Testis (tissue), 3 donors: ENCODE data around the gene MCRS1. TPM values are rescaled to one million over a fixed set of nuclear protein-coding genes. Genes with fewer than 3 reads are reported as not detected.

Experiments
- DNase-seq: peaks from one replicate; pipeline ENCODE4 v3.0.0-alpha.2; 2019
- H3K27ac ChIP-seq, 2 donors: fragments of 200-600 bp; sonication (generic); one replicate each; pipeline ENCODE4 v1.5.1; 2019
- H3K27me3 ChIP-seq: fragments of 200-600 bp; sonication (generic); one replicate; pipeline ENCODE4 v1.5.1; 2019
- H3K36me3 ChIP-seq: fragments of 200-600 bp; sonication (generic); one replicate; pipeline ENCODE4 v1.5.1; 2017; ENCODE audit warnings: low read depth; ENCODE audit errors: missing control alignments
- H3K4me1 ChIP-seq: fragments of 200-600 bp; sonication (generic); one replicate; pipeline ENCODE4 v1.5.1; 2019
- H3K4me3 ChIP-seq, 2 donors: fragments of 200-600 bp; sonication (generic); one replicate each; pipeline ENCODE4 v1.5.1; 2017 to 2019
- H3K9me3 ChIP-seq: fragments of 200-600 bp; sonication (generic); one replicate; pipeline ENCODE4 v1.5.1; 2017
- POLR2A ChIP-seq: fragments of 450-650 bp; IDR thresholded peaks from one replicate; pipeline ENCODE4 v1.6.1; 2017; ENCODE audit warnings: antibody characterized with exemption, mild to moderate bottlenecking, moderate library complexity
- WGBS, 2 donors: methylation state at CpG; one replicate each; pipeline ENCODE4 v1.1.5; 2018; 5-methylcytosine and 5-hydroxymethylcytosine counted together
- intact Hi-C: fragments of 100-400 bp; cut with DNase I; formaldehyde crosslinking; loops from one replicate; pipeline ENCODE4 v1.15.1; 2023; ENCODE audit warnings: low total_unique reads
- polyA plus RNA-seq: library from polyadenylated mRNA; stranded (reverse); fragments of 350-450 nt; fragmentation: Illumina TruSeq; extraction: RNeasy Lipid Tissue Mini Kit (QIAGEN cat#74804); gene quantifications from one replicate; pipeline ENCODE4 v1.2.3, GENCODE V29; 2014; ENCODE audit warnings: low read depth, low replicate concordance; ENCODE audit not compliant: insufficient read depth
- total RNA-seq, 2 donors: library from RNA; depleted of rRNA; stranded (reverse); fragments of >200 nt; gene quantifications; one replicate each; pipeline ENCODE4 v1.2.3, GENCODE V29; 2016
- TF ChIP-seq, protein P1 (sequence below), 3 experiments: fragments of 450-650 bp in 2 of 3; fragments of 200-600 bp in 1 of 3; sonication (generic) in 1 of 3; IDR thresholded peaks; one replicate each; pipeline ENCODE4 v1.5.1; 2016 to 2019; ENCODE audit warnings: antibody characterized with exemption in 3 of 3, mild to moderate bottlenecking in 2 of 3, moderate library complexity in 1 of 3

MCRS1 gene
- total and polyA plus RNA-seq, 3 donors from 2014 or later: 95.8 to 105 (median 104) TPM

DNA sequence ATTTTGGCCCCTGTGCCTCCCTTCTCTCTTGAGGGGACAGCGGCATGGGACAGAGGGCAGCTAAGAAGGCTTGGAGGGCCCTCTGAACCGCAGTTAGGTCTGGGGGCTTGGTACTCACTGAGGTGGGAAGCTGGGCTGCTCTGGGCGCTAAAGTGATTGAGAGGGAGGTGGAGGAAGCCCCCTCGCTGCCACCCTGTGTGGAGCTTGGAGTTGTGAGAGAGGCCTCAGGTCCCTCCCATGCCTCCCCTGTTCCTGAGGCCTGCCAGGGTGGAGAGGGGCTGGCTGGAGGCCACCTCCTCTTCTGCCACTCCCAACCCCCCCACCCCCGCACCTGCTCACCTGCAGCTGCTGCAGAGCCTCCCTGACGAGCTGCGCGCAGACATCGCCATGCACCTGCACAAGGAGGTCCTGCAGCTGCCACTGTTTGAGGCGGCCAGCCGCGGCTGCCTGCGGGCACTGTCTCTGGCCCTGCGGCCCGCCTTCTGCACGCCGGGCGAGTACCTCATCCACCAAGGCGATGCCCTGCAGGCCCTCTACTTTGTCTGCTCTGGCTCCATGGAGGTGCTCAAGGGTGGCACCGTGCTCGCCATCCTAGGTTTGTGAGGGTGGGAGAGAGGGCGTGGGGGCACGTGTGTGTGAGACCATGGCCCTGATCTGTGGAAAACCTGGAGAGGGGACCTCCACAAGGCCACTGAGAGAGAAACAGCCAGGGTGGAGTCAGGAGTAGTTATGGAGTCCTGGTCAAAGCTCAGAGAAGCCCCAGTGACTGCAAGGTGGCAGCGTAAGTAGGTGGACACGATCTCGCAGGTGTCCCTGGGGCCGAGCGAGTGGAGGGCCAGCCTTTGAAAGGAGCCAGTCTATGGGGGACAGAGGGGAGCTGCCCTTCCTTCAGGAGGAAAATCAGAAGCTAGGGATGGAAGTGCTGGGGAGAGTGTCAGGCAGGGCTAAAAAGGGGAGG is 17.9 kb downstream of the MCRS1 start:
- Histone ChIP-seq H3K27ac (no peak overlapping the region), H3K27me3 (no peaks in the 10 kb centered on the region), H3K4me1 (peaks cover 4% of the 10 kb centered on the region), H3K36me3 (no peaks in the 10 kb centered on the region), H3K9me3 (no peaks in the 10 kb centered on the region), H3K4me3 (no peak overlapping the region)
- no peak for TF ChIP-seq POLR2A
- TF ChIP-seq, protein P1, sequence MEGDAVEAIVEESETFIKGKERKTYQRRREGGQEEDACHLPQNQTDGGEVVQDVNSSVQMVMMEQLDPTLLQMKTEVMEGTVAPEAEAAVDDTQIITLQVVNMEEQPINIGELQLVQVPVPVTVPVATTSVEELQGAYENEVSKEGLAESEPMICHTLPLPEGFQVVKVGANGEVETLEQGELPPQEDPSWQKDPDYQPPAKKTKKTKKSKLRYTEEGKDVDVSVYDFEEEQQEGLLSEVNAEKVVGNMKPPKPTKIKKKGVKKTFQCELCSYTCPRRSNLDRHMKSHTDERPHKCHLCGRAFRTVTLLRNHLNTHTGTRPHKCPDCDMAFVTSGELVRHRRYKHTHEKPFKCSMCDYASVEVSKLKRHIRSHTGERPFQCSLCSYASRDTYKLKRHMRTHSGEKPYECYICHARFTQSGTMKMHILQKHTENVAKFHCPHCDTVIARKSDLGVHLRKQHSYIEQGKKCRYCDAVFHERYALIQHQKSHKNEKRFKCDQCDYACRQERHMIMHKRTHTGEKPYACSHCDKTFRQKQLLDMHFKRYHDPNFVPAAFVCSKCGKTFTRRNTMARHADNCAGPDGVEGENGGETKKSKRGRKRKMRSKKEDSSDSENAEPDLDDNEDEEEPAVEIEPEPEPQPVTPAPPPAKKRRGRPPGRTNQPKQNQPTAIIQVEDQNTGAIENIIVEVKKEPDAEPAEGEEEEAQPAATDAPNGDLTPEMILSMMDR (IDR thresholded peaks at IDR 0.05): no peak
- WGBS, 2 donors: 88 to 94% methylated on average over 9 to 28 of the region's 28 CpGs
- no peak for DNase-seq
- intact Hi-C loops: no loop called here

DNA sequence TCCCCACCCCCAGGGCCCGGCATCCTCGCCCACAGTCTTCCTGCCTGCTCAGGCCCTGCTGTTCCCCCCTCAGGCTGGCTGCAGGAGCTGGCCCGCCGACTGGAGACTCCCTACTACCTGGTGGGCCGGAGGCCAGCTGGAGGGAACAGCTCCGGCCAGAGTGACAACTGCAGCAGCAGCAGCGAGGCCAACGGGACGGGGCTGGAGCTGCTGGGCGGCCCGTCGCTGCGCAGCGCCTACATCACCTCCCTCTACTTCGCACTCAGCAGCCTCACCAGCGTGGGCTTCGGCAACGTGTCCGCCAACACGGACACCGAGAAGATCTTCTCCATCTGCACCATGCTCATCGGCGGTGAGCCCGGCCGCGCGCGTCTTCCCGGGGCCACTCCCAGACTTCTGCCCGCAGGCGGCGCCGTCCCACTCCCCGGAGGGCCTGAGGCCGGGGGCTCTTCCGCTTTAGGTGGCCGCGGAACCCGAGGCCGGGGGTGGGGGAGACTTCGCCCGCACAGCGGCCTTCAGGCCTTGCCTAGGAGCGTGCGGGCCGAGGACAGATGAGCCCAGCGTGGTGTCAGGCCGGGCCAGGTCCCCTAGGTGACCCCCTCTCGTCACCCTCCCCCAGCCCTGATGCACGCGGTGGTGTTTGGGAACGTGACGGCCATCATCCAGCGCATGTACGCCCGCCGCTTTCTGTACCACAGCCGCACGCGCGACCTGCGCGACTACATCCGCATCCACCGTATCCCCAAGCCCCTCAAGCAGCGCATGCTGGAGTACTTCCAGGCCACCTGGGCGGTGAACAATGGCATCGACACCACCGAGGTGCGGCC is 18.9 kb downstream of the MCRS1 start:
- Histone ChIP-seq H3K9me3 (no peaks in the 10 kb centered on the region), H3K36me3 (no peaks in the 10 kb centered on the region), H3K27ac (no peak overlapping the region), H3K27me3 (no peaks in the 10 kb centered on the region), H3K4me3 (peak overlapping the region; percentile 27 to 31), H3K4me1 (peaks cover 4% of the 10 kb centered on the region)
- peak; percentile 31 for DNase-seq
- WGBS, 2 donors: 0 to 17% methylated on average over 2 to 66 of the region's 70 CpGs
- TF ChIP-seq POLR2A: no peak
- TF ChIP-seq, protein P1 (IDR thresholded peaks at IDR 0.05): peak in 1 of 3 experiments; percentile 20
- intact Hi-C loops: no loop called here

DNA sequence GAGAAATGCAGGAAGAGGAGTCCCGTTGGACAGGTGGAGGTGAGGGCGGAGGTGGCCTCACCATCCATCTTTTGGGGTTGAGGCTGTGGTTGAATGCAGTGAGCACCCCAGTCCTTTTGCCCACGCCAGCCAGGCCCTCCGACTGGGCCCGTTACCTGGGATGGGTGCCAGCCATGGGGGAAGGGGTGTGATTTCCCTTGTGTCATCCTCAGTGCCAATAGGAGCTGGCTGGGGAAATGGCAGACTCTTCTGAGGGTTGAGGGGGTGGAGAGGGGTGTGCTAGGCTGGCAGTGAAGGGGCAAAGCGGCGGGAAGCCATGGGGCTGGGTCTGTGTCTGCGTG is 19.5 kb downstream of the MCRS1 start:
- H3K27me3 ChIP-seq: no peaks in the 10 kb centered on the region
- no peak for DNase-seq

DNA sequence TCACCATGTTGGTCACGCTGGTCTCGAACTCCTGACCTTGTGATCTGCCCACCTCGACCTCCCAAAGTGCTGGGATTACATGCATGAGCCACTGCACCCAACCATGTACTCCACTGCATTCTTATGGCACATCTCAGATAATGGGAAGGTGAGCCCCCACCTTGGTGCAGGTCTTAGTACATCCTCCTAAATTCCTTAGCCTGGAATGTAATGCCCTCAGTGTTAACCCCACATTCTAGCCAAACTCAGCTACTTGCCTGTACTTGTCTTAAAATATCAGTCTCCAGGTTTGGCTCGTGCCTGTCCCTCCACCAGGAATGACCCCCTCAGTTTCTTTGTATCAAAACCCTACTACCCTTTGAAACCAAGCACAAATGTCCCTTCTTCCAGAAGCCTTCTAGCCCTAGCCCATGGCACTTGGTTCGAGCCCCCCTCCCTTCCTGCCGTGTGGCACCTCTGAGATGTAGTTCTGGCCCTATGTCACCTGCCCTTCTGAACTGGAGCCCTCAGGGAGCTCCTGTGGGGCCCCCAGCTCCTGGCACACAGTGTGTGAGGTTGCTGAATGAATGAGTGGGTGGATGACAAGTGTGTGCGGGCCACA is 20.8 kb downstream of the MCRS1 start:
- DNase-seq: no peak
- H3K27ac ChIP-seq: no peak overlapping the region
- no peak for TF ChIP-seq POLR2A
- TF ChIP-seq, protein P1 (IDR thresholded peaks at IDR 0.05): no peak
- H3K36me3 ChIP-seq: no peaks in the 10 kb centered on the region
- no peaks in the 10 kb centered on the region for H3K9me3 ChIP-seq
- no peak overlapping the region for H3K4me3 ChIP-seq
- H3K27me3 ChIP-seq: no peaks in the 10 kb centered on the region
- intact Hi-C loops: no loop called here
- WGBS, 2 donors: 82 to 97% methylated on average over 7 of the region's 7 CpGs
- peaks cover 4% of the 10 kb centered on the region for H3K4me1 ChIP-seq

More for the DNA sequence above, 19.5 kb downstream of the MCRS1 start:
- H3K4me3 ChIP-seq: no peak overlapping the region
- TF ChIP-seq POLR2A: no peak
- TF ChIP-seq, protein P1 (IDR thresholded peaks at IDR 0.05): no peak
- no peaks in the 10 kb centered on the region for H3K9me3 ChIP-seq
- WGBS, 2 donors: 45 to 54% methylated on average over 5 to 8 of the region's 8 CpGs
- peaks cover 4% of the 10 kb centered on the region for H3K4me1 ChIP-seq
- H3K27ac ChIP-seq: no peak overlapping the region
- intact Hi-C loops: no loop called here
- no peaks in the 10 kb centered on the region for H3K36me3 ChIP-seq
